Stimulated activated naive CD4-positive, alpha-beta T cell treated with Interleukin-2 at 50 U/mL for 16 hours (primary cell): ENCODE results near the gene SH3GLB2.

Experiments used
- DNase-seq: peaks from one replicate; lab custom pipeline; 2025; lab: John Stamatoyannopoulos, UW

SH3GLB2 gene

GRCh38 chr9:129028192-129028966 lies at the start of gene SH3GLB2:
Gene SH3GLB2 (minus strand): TSS chr9:129028331. CDS start chr9:129028154, 177 bp downstream.
- DNase-seq, result peak; percentile 87

- no peak for DNase-seq
These were observed 49.1 kb upstream of the SH3GLB2 start for GRCh38 chr9:129077236-129077635.

- no peak for DNase-seq
These were observed 48.5 kb upstream of the SH3GLB2 start for GRCh38 chr9:129076640-129077037.

GRCh38 chr9:129075996-129076639 lies 48.0 kb upstream of the SH3GLB2 start:
- no peak for DNase-seq

- DNase-seq, result no peak
These were observed 46.0 kb upstream of the SH3GLB2 start for GRCh38 chr9:129074106-129074505.

GRCh38 chr9:129073404-129073803 lies 45.3 kb upstream of the SH3GLB2 start:
- DNase-seq, result no peak

GRCh38 chr9:129072171-129072570 lies 44.0 kb upstream of the SH3GLB2 start:
- no peak for DNase-seq

- no peak for DNase-seq
These were observed 43.5 kb upstream of the SH3GLB2 start for GRCh38 chr9:129071526-129072126.

- no peak for DNase-seq
These were observed 42.8 kb upstream of the SH3GLB2 start for GRCh38 chr9:129070696-129071525.

GRCh38 chr9:129069862-129070641 lies 41.9 kb upstream of the SH3GLB2 start:
- no peak for DNase-seq

GRCh38 chr9:129068990-129069861 lies 41.1 kb upstream of the SH3GLB2 start:
- peak; percentile 14 for DNase-seq

- no peak for DNase-seq
These were observed 40.0 kb upstream of the SH3GLB2 start for GRCh38 chr9:129068110-129068509.

GRCh38 chr9:129064499-129064908 lies 36.4 kb upstream of the SH3GLB2 start:
- DNase-seq, result no peak

- DNase-seq, result no peak
These were observed 34.9 kb upstream of the SH3GLB2 start for GRCh38 chr9:129063061-129063460.

- DNase-seq, result no peak
These were observed 32.9 kb upstream of the SH3GLB2 start for GRCh38 chr9:129060991-129061390.

- DNase-seq, result no peak
These were observed 32.0 kb upstream of the SH3GLB2 start for GRCh38 chr9:129059796-129060785.

- DNase-seq, result no peak
These were observed 31.0 kb upstream of the SH3GLB2 start for GRCh38 chr9:129058965-129059795.

- no peak for DNase-seq
These were observed 26.2 kb upstream of the SH3GLB2 start for GRCh38 chr9:129054163-129054851.
